OCI-LY3 (cell line): ENCODE results near the gene JAM3.

Experiments used
- H2AFZ ChIP-seq: fragments of 200-600, 300-600 bp; shearing (Covaris generic); 2 replicates; pipeline ENCODE4 v1.6.0; 2014; ENCODE audit warnings: antibody characterized with exemption, low read depth, low read length
- H3K27ac ChIP-seq: fragments of 200-600, 300-600 bp; sonication (generic); 2 replicates; pipeline ENCODE4 v1.5.1; 2014; ENCODE audit warnings: mild to moderate bottlenecking, low read length, moderate library complexity, mixed read lengths
- H3K27me3 ChIP-seq: fragments of 200-600, 300-600 bp; sonication (generic); 2 replicates; pipeline ENCODE4 v1.6.1; 2014; ENCODE audit warnings: low read depth, low read length, mixed read lengths
- H3K36me3 ChIP-seq: fragments of 200-600, 300-600 bp; sonication (generic); replicated peaks from 2 replicates; pipeline ENCODE3; 2014; ENCODE audit warnings: low read depth, low read length, mixed read lengths
- H3K4me1 ChIP-seq: fragments of 300-600, 200-600 bp; sonication (generic); 2 replicates; pipeline ENCODE4 v1.6.1; 2014; ENCODE audit warnings: low read length, mixed read lengths
- H3K4me2 ChIP-seq: fragments of 200-600, 300-600 bp; sonication (generic); 2 replicates; pipeline ENCODE4 v1.6.1; 2014; ENCODE audit warnings: low read length, mixed read lengths
- H3K4me3 ChIP-seq: fragments of 300-600, 200-600 bp; sonication (generic); 2 replicates; pipeline ENCODE4 v1.5.1; 2014; ENCODE audit warnings: antibody characterized with exemption, mild to moderate bottlenecking, low read length, moderate library complexity
- H3K79me2 ChIP-seq: fragments of 300-600, 200-600 bp; shearing (Covaris generic); 2 replicates; pipeline ENCODE4 v1.6.1; 2014; ENCODE audit warnings: mild to moderate bottlenecking, low read length, mixed read lengths
- H3K9ac ChIP-seq: fragments of 300-600, 200-600 bp; shearing (Covaris generic); 2 replicates; pipeline ENCODE4 v1.6.0; 2014; ENCODE audit warnings: mild to moderate bottlenecking, low read length, moderate library complexity
- H3K9me3 ChIP-seq: fragments of 200-600, 300-600 bp; shearing (Covaris generic); 2 replicates; pipeline ENCODE4 v1.6.1; 2014; ENCODE audit warnings: low read length, mixed read lengths; ENCODE audit not compliant: insufficient read depth
- H4K20me1 ChIP-seq: fragments of 200-600, 300-600 bp; sonication (generic); 2 replicates; pipeline ENCODE4 v1.6.1; 2016; ENCODE audit warnings: low read length, mixed read lengths; ENCODE audit not compliant: insufficient read depth
- EZH2phosphoT487 ChIP-seq: fragments of 200-600 bp; shearing (Covaris generic); IDR thresholded peaks from 2 replicates; pipeline ENCODE4 v1.6.1; 2018; ENCODE audit warnings: antibody characterized with exemption, mixed run types, low read depth
- TF ChIP-seq, protein P1 (sequence below): fragments of 200-600, 300-600 bp; sonication (generic); IDR thresholded peaks from 2 replicates; pipeline ENCODE4 v1.5.1; 2014; ENCODE audit warnings: antibody characterized with exemption, low read length, low read depth

The JAM3 gene

DNA sequence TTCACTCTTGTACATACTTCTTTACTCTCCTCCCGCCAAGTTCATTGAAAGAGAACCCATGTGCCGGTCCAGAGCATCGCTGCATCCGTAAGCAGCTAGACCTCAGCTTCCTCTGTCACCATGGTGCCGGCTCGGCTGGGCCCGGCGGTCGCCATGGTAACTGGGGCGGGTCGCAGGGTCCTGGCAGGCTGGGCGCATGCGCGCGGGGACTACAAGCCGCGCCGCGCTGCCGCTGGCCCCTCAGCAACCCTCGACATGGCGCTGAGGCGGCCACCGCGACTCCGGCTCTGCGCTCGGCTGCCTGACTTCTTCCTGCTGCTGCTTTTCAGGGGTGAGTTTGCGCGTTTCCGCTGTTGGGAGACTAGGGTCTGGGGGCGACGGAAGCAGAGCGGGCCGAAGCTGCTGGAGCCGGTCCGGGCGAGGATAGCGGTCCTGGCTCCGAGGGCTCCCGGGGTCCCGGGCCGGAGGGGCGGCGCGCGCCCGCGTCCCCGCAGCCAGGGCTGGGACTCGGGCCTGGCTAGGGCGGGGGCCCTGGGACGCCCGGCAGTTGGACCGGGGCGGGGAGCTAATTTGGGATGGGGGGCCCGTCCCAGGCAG is at the start of gene JAM3:
TSS of gene JAM3 (plus strand) at position 244 of the 597 bp plus-strand sequence. CDS start at position 256, 12 bp downstream.
- TF ChIP-seq, protein P1, sequence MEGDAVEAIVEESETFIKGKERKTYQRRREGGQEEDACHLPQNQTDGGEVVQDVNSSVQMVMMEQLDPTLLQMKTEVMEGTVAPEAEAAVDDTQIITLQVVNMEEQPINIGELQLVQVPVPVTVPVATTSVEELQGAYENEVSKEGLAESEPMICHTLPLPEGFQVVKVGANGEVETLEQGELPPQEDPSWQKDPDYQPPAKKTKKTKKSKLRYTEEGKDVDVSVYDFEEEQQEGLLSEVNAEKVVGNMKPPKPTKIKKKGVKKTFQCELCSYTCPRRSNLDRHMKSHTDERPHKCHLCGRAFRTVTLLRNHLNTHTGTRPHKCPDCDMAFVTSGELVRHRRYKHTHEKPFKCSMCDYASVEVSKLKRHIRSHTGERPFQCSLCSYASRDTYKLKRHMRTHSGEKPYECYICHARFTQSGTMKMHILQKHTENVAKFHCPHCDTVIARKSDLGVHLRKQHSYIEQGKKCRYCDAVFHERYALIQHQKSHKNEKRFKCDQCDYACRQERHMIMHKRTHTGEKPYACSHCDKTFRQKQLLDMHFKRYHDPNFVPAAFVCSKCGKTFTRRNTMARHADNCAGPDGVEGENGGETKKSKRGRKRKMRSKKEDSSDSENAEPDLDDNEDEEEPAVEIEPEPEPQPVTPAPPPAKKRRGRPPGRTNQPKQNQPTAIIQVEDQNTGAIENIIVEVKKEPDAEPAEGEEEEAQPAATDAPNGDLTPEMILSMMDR = no peak
- no peak for TF ChIP-seq EZH2phosphoT487
- no peak within 1 kb of the TSS for H3K4me2 ChIP-seq
- no peaks in the 10 kb centered on the region for H3K36me3 ChIP-seq
- H3K27me3 ChIP-seq = peaks cover 23% of the 10 kb centered on the region
- peaks cover 5% of the 10 kb centered on the region for H3K4me1 ChIP-seq
- no peaks in the 10 kb centered on the region for H3K79me2 ChIP-seq
- H2AFZ ChIP-seq = no peak within 1 kb of the TSS
- no peak within 1 kb of the TSS for H3K4me3 ChIP-seq
- H4K20me1 ChIP-seq = no peaks in the 10 kb centered on the region
- H3K9me3 ChIP-seq = no peaks in the 10 kb centered on the region
- no peak within 1 kb of the TSS for H3K27ac ChIP-seq
- H3K9ac ChIP-seq = no peak within 1 kb of the TSS

DNA sequence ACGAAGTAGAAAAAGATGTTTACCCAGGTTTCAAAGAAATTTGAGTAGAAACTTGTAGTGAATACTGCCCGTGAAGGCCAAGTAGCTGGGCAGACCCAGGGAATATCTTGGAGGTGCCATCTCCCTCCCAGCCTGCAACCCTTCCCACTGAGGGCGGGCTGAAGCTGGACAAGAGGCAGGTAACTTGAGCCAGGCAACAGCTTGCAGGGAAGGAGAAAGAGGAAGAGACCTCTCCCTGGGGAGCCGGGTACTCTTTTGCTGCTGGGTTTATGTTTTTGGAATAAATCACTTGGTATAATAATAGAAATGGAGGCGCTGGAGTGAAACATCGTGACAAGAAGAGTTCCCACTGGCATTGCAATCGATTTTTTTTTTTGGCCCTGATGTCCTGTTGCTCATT is 49.4 kb upstream of the JAM3 start:
- Histone ChIP-seq H4K20me1 (no peaks in the 10 kb centered on the region), H3K36me3 (no peaks in the 10 kb centered on the region), H3K9me3 (no peaks in the 10 kb centered on the region), H3K27ac (no peak overlapping the region), H3K4me1 (peaks cover 6% of the 10 kb centered on the region), H3K79me2 (no peaks in the 10 kb centered on the region), H3K4me3 (no peak overlapping the region), H3K27me3 (peaks cover 36% of the 10 kb centered on the region), H2AFZ (no peak overlapping the region), H3K9ac (no peak overlapping the region), H3K4me2 (no peak overlapping the region)
- TF ChIP-seq, protein P1 = no peak
- no peak for TF ChIP-seq EZH2phosphoT487

DNA sequence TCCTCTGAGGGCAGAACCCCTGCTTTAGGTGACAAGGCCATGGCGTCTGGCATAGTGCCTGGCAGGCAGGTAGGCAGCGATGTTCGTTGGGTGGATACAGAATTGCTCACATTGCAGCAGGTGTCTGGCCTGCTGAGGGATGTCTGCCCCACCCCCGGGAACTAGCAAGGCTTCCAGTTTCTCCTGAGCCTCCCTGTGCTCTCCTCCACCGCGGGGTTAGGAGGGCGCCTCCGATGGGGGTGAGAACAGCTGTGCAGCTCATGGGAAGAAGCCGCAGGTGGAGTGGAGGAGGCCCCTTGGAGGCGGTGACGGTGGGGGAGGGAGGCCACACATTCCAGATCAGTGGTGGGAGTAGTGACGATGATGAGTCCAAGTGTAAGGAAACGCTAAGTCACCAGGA is 48.3 kb upstream of the JAM3 start:
- Histone ChIP-seq H2AFZ (no peak overlapping the region), H3K4me1 (peaks cover 11% of the 10 kb centered on the region), H3K9me3 (no peaks in the 10 kb centered on the region), H4K20me1 (no peaks in the 10 kb centered on the region), H3K4me3 (no peak overlapping the region), H3K79me2 (no peaks in the 10 kb centered on the region), H3K36me3 (no peaks in the 10 kb centered on the region), H3K9ac (no peak overlapping the region), H3K27me3 (peaks cover 31% of the 10 kb centered on the region), H3K27ac (no peak overlapping the region), H3K4me2 (no peak overlapping the region)
- TF ChIP-seq, protein P1 = no peak
- no peak for TF ChIP-seq EZH2phosphoT487

DNA sequence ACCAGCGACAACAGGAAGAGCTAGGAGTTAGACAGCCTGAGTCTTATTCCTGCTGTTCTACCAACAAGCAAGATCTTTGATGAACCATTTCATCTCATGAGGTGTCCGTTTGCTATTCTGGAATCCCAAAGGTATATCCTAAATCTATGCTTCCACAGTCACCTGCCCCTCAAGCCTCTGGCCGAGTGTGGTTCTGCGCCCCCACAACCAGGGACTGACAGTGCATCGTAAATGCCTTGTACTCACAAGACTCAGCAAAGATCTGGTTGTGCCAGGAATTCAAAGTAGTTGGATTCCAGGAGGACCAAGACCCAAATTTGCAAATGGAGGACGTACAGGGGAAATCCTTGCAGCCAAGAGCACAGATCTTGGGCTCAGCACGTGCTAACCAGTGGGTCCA is 47.5 kb upstream of the JAM3 start:
- no peak overlapping the region for H3K4me3 ChIP-seq
- no peak overlapping the region for H3K9ac ChIP-seq
- peaks cover 24% of the 10 kb centered on the region; the same call in 1 of the 2 replicates for H3K27me3 ChIP-seq
- no peaks in the 10 kb centered on the region for H3K36me3 ChIP-seq
- H3K4me2 ChIP-seq = no peak overlapping the region
- TF ChIP-seq, protein P1 = no peak
- TF ChIP-seq EZH2phosphoT487 = no peak
- no peak overlapping the region for H3K27ac ChIP-seq
- peaks cover 11% of the 10 kb centered on the region for H3K4me1 ChIP-seq
- no peaks in the 10 kb centered on the region for H3K9me3 ChIP-seq
- H4K20me1 ChIP-seq = no peaks in the 10 kb centered on the region
- H3K79me2 ChIP-seq = no peaks in the 10 kb centered on the region
- H2AFZ ChIP-seq = no peak overlapping the region
